Lower leg skin (tissue), 4 donors: ENCODE data around the gene PGAP3. TPM values are rescaled to one million over a fixed set of nuclear protein-coding genes. Genes with fewer than 3 reads are reported as not detected.
"Not testable (repeated sequence)": the region's sequence is repeated elsewhere in the genome, so short reads cannot be mapped to it uniquely, and the experiment has no call there.

Experiments
- DNase-seq, 2 donors: peaks; one replicate each; pipeline ENCODE4 v3.0.0-alpha.2; 2019; ENCODE audit warnings: low spot score in 2 of 2
- H3K4me3 ChIP-seq: fragments of 200-600 bp; sonication (generic); 2 replicates; pipeline ENCODE4 v1.5.1; 2017; ENCODE audit warnings: mild to moderate bottlenecking, low read depth; ENCODE audit not compliant: poor library complexity, severe bottlenecking
- POLR2A ChIP-seq, 2 donors: fragments of 450-650 bp; IDR thresholded peaks; one replicate each; pipeline ENCODE4 v1.6.1; 2016 to 2017; ENCODE audit warnings: antibody characterized with exemption in 2 of 2, mild to moderate bottlenecking in 1 of 2, moderate library complexity in 1 of 2
- WGBS, 2 donors: methylation state at CpG; one replicate each; pipeline ENCODE4 v1.1.5; 2018; 5-methylcytosine and 5-hydroxymethylcytosine counted together
- intact Hi-C: fragments of 100-400 bp; cut with DNase I; formaldehyde crosslinking; loops from one replicate; pipeline ENCODE4 v1.15.0; 2023; ENCODE audit warnings: low total_unique reads
- total RNA-seq, 4 donors: library from RNA; depleted of rRNA; stranded (reverse); fragments of >200 nt; gene quantifications; one replicate each; pipeline ENCODE4 v1.1.0, GENCODE V29; 2016
- TF ChIP-seq, protein P1 (sequence below), 3 donors: fragments of 450-650 bp; IDR thresholded peaks; one replicate each; pipeline ENCODE4 v1.5.1; 2016; ENCODE audit warnings: antibody characterized with exemption in 3 of 3, mild to moderate bottlenecking in 3 of 3, moderate library complexity in 2 of 3

Gene PGAP3
- total RNA-seq, 4 donors from 2014 or later = 24.2 to 41.4 (median 28.8) TPM

DNA sequence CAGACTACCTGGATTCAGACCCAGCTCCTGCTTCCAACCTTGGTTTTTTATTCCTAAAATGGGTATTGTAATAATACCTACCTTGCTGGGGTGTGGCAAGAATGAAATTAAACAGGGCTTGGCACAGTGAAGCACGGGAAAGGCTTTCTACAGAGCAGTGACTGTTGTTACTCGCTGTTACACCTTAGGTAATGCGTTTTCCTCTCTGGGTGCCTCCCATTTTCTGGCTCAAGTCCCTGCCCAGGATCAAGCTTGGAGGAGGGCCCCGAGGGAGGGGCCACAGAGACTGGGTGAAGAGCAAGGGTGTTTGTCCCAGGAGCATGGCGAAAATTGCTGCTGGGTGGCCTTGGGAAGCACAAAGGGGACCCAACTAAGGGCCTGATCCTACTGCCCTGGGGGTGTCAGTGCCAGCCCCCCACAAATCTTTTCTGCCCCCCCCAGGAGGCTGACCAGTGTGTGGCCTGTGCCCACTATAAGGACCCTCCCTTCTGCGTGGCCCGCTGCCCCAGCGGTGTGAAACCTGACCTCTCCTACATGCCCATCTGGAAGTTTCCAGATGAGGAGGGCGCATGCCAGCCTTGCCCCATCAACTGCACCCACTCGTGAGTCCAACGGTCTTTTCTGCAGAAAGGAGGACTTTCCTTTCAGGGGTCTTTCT lies 29.2 kb upstream of the PGAP3 start:
- WGBS, 2 donors = 68 to 75% methylated on average over 11 of the region's 11 CpGs
- intact Hi-C loops = no loop called here
- TF ChIP-seq, protein P1, sequence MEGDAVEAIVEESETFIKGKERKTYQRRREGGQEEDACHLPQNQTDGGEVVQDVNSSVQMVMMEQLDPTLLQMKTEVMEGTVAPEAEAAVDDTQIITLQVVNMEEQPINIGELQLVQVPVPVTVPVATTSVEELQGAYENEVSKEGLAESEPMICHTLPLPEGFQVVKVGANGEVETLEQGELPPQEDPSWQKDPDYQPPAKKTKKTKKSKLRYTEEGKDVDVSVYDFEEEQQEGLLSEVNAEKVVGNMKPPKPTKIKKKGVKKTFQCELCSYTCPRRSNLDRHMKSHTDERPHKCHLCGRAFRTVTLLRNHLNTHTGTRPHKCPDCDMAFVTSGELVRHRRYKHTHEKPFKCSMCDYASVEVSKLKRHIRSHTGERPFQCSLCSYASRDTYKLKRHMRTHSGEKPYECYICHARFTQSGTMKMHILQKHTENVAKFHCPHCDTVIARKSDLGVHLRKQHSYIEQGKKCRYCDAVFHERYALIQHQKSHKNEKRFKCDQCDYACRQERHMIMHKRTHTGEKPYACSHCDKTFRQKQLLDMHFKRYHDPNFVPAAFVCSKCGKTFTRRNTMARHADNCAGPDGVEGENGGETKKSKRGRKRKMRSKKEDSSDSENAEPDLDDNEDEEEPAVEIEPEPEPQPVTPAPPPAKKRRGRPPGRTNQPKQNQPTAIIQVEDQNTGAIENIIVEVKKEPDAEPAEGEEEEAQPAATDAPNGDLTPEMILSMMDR (IDR thresholded peaks at IDR 0.05) = no peak
- no peak for TF ChIP-seq POLR2A (IDR thresholded peaks at IDR 0.05)
- DNase-seq = peak in 1 of 2 donors; percentile 60
- H3K4me3 ChIP-seq = no peak overlapping the region

DNA sequence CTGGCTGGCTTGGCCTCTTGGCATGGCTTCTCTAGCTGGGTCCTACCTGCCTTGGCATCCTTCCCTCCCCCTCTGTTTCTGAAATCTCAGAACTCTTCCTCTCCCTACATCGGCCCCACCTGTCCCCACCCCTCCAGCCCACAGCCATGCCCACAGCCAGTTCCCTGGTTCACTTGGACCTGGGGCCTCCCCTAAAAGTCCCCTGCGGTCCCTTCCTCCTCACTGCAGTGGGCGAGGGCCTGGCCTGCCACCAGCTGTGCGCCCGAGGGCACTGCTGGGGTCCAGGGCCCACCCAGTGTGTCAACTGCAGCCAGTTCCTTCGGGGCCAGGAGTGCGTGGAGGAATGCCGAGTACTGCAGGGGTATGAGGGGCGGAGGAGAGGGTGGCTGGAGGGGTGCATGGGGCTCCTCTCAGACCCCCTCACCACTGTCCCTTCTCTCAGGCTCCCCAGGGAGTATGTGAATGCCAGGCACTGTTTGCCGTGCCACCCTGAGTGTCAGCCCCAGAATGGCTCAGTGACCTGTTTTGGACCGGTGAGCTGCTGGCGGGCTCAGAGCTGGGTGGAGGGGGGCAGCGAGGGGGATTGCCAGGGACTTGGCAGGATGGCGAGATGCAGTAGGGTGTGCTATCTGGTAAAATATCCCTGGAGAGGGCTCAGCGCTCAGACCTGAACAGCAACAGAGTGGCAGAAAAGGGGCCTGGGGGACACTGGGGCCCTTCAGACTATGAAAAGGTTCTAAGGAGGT lies 28.4 kb upstream of the PGAP3 start:
- TF ChIP-seq, protein P1 (IDR thresholded peaks at IDR 0.05) = no peak
- TF ChIP-seq POLR2A (IDR thresholded peaks at IDR 0.05) = no peak
- intact Hi-C loops = no loop called here
- no peak overlapping the region for H3K4me3 ChIP-seq
- no peak for DNase-seq
- WGBS, 2 donors = 61 to 63% methylated on average over 15 of the region's 15 CpGs

DNA sequence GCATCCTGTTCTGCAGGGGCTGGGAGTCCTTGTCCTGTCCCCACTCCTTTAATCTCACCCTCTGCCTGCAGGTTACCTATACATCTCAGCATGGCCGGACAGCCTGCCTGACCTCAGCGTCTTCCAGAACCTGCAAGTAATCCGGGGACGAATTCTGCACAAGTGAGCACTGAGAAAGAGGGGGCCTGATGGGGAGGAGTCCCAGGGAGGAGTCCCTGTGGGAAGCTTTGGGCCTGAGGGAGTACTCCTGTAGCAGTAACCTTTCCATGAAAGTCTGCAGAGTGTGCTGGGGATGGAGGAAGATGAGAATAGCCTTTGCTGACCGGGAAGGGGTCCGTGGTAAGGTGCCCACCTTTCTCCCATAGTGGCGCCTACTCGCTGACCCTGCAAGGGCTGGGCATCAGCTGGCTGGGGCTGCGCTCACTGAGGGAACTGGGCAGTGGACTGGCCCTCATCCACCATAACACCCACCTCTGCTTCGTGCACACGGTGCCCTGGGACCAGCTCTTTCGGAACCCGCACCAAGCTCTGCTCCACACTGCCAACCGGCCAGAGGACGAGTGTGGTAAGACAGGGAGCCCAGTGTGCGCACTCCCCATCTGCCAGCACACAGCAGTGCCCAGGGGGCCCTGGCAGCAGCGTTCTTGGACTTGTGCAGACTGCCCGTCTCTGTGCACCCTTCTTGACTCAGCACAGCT lies 27.7 kb upstream of the PGAP3 start:
- TF ChIP-seq, protein P1 (IDR thresholded peaks at IDR 0.05) = no peak
- no peak for TF ChIP-seq POLR2A (IDR thresholded peaks at IDR 0.05)
- 61 to 73% methylated on average over 18 of the region's 18 CpGs for WGBS, 2 donors
- intact Hi-C loops = no loop called here
- DNase-seq = no peak
- H3K4me3 ChIP-seq = no peak overlapping the region

DNA sequence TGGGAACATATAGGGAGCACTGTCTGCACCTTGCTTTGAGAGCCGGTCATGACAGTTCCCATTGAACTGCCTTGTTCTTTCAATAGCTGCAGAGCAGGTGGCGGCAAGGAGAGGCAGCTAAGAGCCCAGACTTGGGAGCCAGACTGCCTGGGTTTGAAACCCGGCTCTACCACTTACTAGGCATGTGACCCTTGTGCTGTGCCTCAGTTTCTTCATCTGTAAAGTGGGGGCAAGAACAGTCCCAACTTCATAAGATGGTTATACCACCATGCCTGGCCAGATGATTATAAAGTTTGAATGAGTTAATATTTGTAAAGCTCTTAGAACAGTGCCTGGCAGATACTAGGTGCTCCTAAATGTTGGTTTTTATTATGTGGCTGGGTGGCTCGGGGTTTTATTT lies 26.4 kb upstream of the PGAP3 start:
- intact Hi-C loops = no loop called here
- no peak overlapping the region for H3K4me3 ChIP-seq
- TF ChIP-seq, protein P1 (IDR thresholded peaks at IDR 0.05) = no peak
- no peak for TF ChIP-seq POLR2A (IDR thresholded peaks at IDR 0.05)
- WGBS, 2 donors = 95 to 98% methylated on average over 4 of the region's 4 CpGs
- DNase-seq = no peak

DNA sequence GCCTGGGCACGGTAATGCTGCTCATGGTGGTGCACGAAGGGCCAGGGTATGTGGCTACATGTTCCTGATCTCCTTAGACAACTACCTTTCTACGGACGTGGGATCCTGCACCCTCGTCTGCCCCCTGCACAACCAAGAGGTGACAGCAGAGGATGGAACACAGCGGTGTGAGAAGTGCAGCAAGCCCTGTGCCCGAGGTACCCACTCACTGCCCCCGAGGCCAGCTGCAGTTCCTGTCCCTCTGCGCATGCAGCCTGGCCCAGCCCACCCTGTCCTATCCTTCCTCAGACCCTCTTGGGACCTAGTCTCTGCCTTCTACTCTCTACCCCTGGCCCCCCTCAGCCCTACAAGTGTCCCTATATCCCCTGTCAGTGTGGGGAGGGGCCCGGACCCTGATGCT lies 24.0 kb upstream of the PGAP3 start:
- no peak for DNase-seq
- no peak overlapping the region for H3K4me3 ChIP-seq
- 90 to 92% methylated on average over 10 of the region's 10 CpGs for WGBS, 2 donors
- intact Hi-C loops = no loop called here
- TF ChIP-seq, protein P1 (IDR thresholded peaks at IDR 0.05) = no peak
- TF ChIP-seq POLR2A (IDR thresholded peaks at IDR 0.05) = no peak

DNA sequence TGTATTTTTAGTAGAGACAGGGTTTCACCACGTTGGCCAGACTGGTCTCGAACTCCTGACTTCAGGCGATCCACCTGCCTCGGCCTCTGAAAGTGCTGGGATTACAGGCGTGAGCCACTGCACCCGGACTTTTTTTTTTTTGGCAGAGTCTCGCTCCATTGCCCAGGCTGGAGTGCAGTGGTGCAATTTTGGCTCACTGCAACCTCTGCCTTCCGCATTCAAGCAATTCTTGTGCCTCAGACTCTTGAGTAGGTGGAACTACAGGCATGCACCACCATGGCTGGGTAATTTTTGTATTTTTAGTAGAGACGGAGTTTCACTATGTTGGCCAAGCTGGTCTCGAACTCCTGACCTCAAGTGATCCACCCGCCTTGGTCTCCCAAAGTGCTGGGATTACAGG lies 23.2 kb upstream of the PGAP3 start:
- H3K4me3 ChIP-seq, DNase-seq, intact Hi-C loops: not testable (repeated sequence)
- WGBS, 2 donors = 88 to 89% methylated on average over 11 of the region's 11 CpGs
